Upper lobe of right lung (tissue), 1 donor: ENCODE results near the gene ARV1. TPM values are rescaled to one million over a fixed set of nuclear protein-coding genes. Genes with fewer than 3 reads are reported as not detected.

ENCODE experiments used
- ATAC-seq: fragments of 200-7000 bp; cut with Tn5 transposase; one replicate; pipeline ENCODE4 v1.9.1; 2020; ENCODE audit warnings: mild to moderate bottlenecking, moderate library complexity
- DNase-seq: peaks from one replicate; pipeline ENCODE4 v3.0.0-alpha.2; 2020
- H3K27ac ChIP-seq: fragments of 200-600 bp; one replicate; pipeline ENCODE4 v1.8.0; 2022
- H3K27me3 ChIP-seq: fragments of 200-600 bp; one replicate; pipeline ENCODE4 v1.8.0; 2022; ENCODE audit warnings: mild to moderate bottlenecking
- H3K36me3 ChIP-seq: fragments of 200-600 bp; one replicate; pipeline ENCODE4 v1.8.0; 2022
- H3K4me1 ChIP-seq: fragments of 200-600 bp; one replicate; pipeline ENCODE4 v1.8.0; 2022
- H3K4me3 ChIP-seq: fragments of 200-600 bp; one replicate; pipeline ENCODE4 v1.8.0; 2022; ENCODE audit warnings: mild to moderate bottlenecking
- H3K9me3 ChIP-seq: fragments of 200-600 bp; one replicate; pipeline ENCODE4 v1.8.0; 2022
- CTCF ChIP-seq: fragments of 200-600 bp; IDR thresholded peaks from one replicate; pipeline ENCODE4 v1.8.0; 2022; ENCODE audit warnings: antibody characterized with exemption
- intact Hi-C: fragments of 100-400 bp; cut with DNase I; formaldehyde crosslinking; loops from one replicate; pipeline ENCODE4 v1.11.0; 2022
- total RNA-seq: library from RNA; stranded (reverse); fragmentation: NEBNext Ultra II Directional; extraction: Animal tissue kit (Norgen Biotek cat#: 25700); gene quantifications from one replicate; pipeline ENCODE4 v1.2.1, GENCODE V29; 2021
- donor health status: DM: no; HTN: yes; CAD: no; lungs with severe emphysema.

ARV1 gene
- total RNA-seq, 1 donor from 2014 or later = 19.9 TPM

GRCh38 chr1:230938924-230939368, 39.9 kb upstream of the ARV1 start:
- intact Hi-C loops = no loop called here
- DNase-seq (no peak), ATAC-seq (no peak)
- H3K36me3 ChIP-seq = peaks cover 14% of the 10 kb centered on the region
- no peaks in the 10 kb centered on the region for H3K9me3 ChIP-seq
- no peak overlapping the region for H3K27ac ChIP-seq
- no peak overlapping the region for H3K4me3 ChIP-seq
- H3K27me3 ChIP-seq = no peaks in the 10 kb centered on the region
- TF ChIP-seq CTCF = no peak
- peaks cover 10% of the 10 kb centered on the region for H3K4me1 ChIP-seq

GRCh38 chr1:230939806-230940489, 38.9 kb upstream of the ARV1 start:
- no peak for TF ChIP-seq CTCF
- intact Hi-C loops = no loop called here
- Histone ChIP-seq H3K4me3 (no peak overlapping the region), H3K36me3 (peaks cover 21% of the 10 kb centered on the region), H3K4me1 (peaks cover 10% of the 10 kb centered on the region), H3K9me3 (no peaks in the 10 kb centered on the region), H3K27me3 (no peaks in the 10 kb centered on the region), H3K27ac (no peak overlapping the region)
- DNase-seq (no peak), ATAC-seq (no peak)

GRCh38 chr1:230940848-230941247, 38.0 kb upstream of the ARV1 start:
- Histone ChIP-seq H3K27me3 (no peaks in the 10 kb centered on the region), H3K4me3 (no peak overlapping the region), H3K36me3 (peaks cover 24% of the 10 kb centered on the region), H3K9me3 (no peaks in the 10 kb centered on the region), H3K27ac (no peak overlapping the region), H3K4me1 (peaks cover 10% of the 10 kb centered on the region)
- TF ChIP-seq CTCF = no peak
- intact Hi-C loops = no loop called here
- DNase-seq = no peak
- no peak for ATAC-seq

- no peaks in the 10 kb centered on the region for H3K4me1 ChIP-seq
- no peak overlapping the region for H3K27ac ChIP-seq
- TF ChIP-seq CTCF = no peak
- H3K36me3 ChIP-seq = peaks cover 24% of the 10 kb centered on the region
- H3K4me3 ChIP-seq = no peak overlapping the region
- no peak for ATAC-seq
- DNase-seq = no peak
- no peaks in the 10 kb centered on the region for H3K27me3 ChIP-seq
- no peaks in the 10 kb centered on the region for H3K9me3 ChIP-seq
- intact Hi-C loops = no loop called here
Observed at GRCh38 chr1:230943048-230943593, 35.8 kb upstream of the ARV1 start.

- intact Hi-C loops = no loop called here
- DNase-seq (no peak), ATAC-seq (no peak)
- Histone ChIP-seq H3K4me3 (no peak overlapping the region), H3K9me3 (no peaks in the 10 kb centered on the region), H3K27me3 (no peaks in the 10 kb centered on the region), H3K27ac (no peak overlapping the region), H3K4me1 (no peaks in the 10 kb centered on the region), H3K36me3 (peaks cover 32% of the 10 kb centered on the region)
- no peak for TF ChIP-seq CTCF
Observed at GRCh38 chr1:230948301-230948700, 30.6 kb upstream of the ARV1 start.
